ENCODE measurements around the gene SHOC1. TPM values are rescaled to one million over a fixed set of nuclear protein-coding genes. Genes with fewer than 3 reads are reported as not detected.

Gene SHOC1
- total and polyA plus RNA-seq, 2 of the 13 experiments (the other 11 are each of a cell fraction or from before 2014, with no cell fraction given), result not detected

GRCh38 chr9:111839387-111839786 lies 44.6 kb upstream of the SHOC1 start:
- intact Hi-C loops (cut with micrococcal nuclease; ENCODE audit: unreplicated experiment), result no loop called here
- Histone ChIP-seq H3K27me3 (ENCODE audit: control insufficient read depth in 1 of 2, insufficient read depth in 2 of 2, low read length in 2 of 2) (peaks cover 0 to 5% of the 10 kb centered on the region in 2 experiments; a peak in 2 of 5 replicates), H3K9me3 (ENCODE audit: low read length) (no peaks in the 10 kb centered on the region), H3K4me1 (ENCODE audit: insufficient read depth, low read length) (peaks cover 6% of the 10 kb centered on the region; the same call in 1 of the 2 replicates), H3K27ac (ENCODE audit: extremely low read length, insufficient read depth, low read length) (no peak overlapping the region), H3K36me3 (replicated peaks in 1 of 2; ENCODE audit: control insufficient read depth in 1 of 2, insufficient read depth in 2 of 2, low read length in 2 of 2) (no peaks in the 10 kb centered on the region), H3K9ac (ENCODE audit: insufficient read depth, low read depth, low read length) (no peak overlapping the region), H3K79me2 (ENCODE audit: insufficient read depth, low read length) (no peaks in the 10 kb centered on the region), H4K20me1 (ENCODE audit: insufficient read depth, low read length) (no peaks in the 10 kb centered on the region), H3K4me3 (replicated peaks in 1 of 3; ENCODE audit: insufficient read depth in 1 of 3, low read depth in 2 of 3, low read length in 3 of 3) (no peak overlapping the region), H3K4me2 (ENCODE audit: low read depth, low read length) (no peak overlapping the region), H2AFZ (ENCODE audit: low read length) (no peak overlapping the region)
- peak; percentile 12 for DNase-seq (ENCODE audit: low spot score)
- CTCF ChIA-PET (ENCODE audit: low intra/inter-chr PET ratio, low total read pairs), result interaction anchor here (0.6 kb wide), 1 partner anchor 845 kb away, joined by 3 read pairs; no protein-coding TSS in a partner anchor
- BruUV-seq (replicated peaks), result no TSS peak
- no peak for FAIRE-seq
- TF ChIP-seq CEBPG (CRISPR knock-in tag; IDR thresholded peaks at IDR 0.05) (peak; percentile 47; the same call in 1 of the 2 replicates), CREB1 (IDR thresholded peaks at IDR 0.05) (no peak), CREB1 (CRISPR knock-in tag; IDR thresholded peaks at IDR 0.05) (no peak), CEBPB (IDR thresholded peaks at IDR 0.05; ENCODE audit: borderline replicate concordance, low read depth, low read length) (peak; percentile 61; the same call in 1 of the 2 replicates), MAFF (IDR thresholded peaks at IDR 0.05; ENCODE audit: low read depth, low read length) (no peak), HNF1A (IDR thresholded peaks at IDR 0.05; ENCODE audit: low read depth) (no peak), HNF1A (CRISPR knock-in tag; IDR thresholded peaks at IDR 0.05; ENCODE audit: borderline replicate concordance) (no peak), NCOA2 (CRISPR knock-in tag; IDR thresholded peaks at IDR 0.05) (no peak)
- no peak; the same call in 2 of the 3 replicates for ATAC-seq
- in situ Hi-C loops (cut with HindIII; ENCODE audit: extremely low pct_ligation_motif_present, low pct_unique_long_range_greater_than_20kb), result no loop called here
- 17% methylated on average over 5 of the region's 6 CpGs for WGBS (ENCODE audit: low lambda C conversion rate)
- POLR2A ChIA-PET, result no interaction called here

Measured in HepG2 (cell line).